NCI-H460 (cell line): ENCODE results near the gene TLK2. TPM values are rescaled to one million over a fixed set of nuclear protein-coding genes. Genes with fewer than 3 reads are reported as not detected.

ENCODE experiments used
- DNase-seq: peaks from one replicate; pipeline ENCODE4 v3.0.0-alpha.2; 2016; ENCODE audit warnings: low read depth; ENCODE audit errors: extremely low read depth
- small RNA-seq, 2 experiments: library from RNA; depleted of rRNA; stranded (forward); fragments of <200 nt; gene quantifications; one replicate each; pipeline ENCODE3, GENCODE V24; 2014
- total RNA-seq: library from RNA; depleted of rRNA; stranded (reverse); fragments of >200 nt; shearing (Covaris generic); gene quantifications from 2 replicates; pipeline ENCODE4 v1.2.3, GENCODE V29; 2014; rRNA removed

TLK2 gene
- total RNA-seq, 1 experiment from 2014 or later, result 46.7 TPM

DNA sequence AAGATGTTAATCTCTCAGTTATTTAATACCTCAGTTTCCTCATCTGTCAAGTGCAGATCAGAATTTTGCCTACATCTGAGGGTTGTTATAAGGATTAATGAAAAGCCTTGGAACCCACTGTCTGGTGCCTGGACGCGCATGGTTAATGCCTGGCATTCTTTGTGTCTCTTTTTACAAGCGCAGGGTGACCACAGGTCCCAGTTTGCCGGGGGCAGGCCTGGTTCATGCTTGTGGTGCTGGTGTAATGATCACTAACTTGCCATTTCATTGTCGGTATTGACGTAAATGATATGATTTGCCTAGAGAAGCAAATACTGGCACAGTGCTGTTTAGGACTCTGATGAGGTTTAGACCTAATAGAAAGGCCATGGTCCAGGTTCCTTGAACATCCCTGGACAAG is 172.0 kb downstream of the TLK2 start:
- no peak for DNase-seq

DNA sequence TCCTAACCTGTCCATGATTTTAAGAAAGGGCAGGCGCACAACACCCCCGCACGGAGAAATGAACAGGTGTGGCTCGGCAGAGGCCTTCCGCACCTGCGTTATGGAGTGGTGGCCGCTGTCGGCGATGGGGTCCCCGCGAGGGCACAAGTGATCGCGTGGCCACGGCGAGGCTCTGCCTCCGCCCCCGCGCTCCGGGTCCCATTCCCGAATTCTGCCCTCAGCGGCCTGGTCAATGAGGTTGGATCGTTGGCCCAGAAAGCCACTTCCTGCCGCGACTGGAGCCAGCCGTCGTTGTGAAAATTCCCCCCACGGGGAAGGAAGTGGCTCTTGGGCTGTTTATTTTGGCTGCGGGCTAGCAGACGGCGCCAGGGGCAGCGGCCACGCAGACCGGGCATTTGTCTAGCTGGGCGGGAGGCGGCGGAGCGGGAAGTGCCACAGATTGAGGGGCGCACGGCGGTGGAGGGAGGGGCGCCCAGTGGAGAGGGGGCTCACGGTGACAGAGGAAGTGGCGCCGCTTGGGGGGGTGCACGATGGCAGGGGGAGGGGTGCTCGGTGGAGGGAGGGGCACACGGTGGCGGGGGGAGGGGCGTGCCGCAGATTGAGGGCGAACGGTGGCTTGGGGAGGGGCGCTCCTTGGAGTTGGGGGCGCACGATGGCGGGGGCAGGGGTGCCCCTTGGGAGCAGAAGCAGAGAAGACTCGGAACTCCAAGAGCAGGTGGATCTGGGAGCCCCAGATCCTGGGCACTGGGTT is 173.8 kb downstream of the TLK2 start:
- DNase-seq, result peak; percentile 26

DNA sequence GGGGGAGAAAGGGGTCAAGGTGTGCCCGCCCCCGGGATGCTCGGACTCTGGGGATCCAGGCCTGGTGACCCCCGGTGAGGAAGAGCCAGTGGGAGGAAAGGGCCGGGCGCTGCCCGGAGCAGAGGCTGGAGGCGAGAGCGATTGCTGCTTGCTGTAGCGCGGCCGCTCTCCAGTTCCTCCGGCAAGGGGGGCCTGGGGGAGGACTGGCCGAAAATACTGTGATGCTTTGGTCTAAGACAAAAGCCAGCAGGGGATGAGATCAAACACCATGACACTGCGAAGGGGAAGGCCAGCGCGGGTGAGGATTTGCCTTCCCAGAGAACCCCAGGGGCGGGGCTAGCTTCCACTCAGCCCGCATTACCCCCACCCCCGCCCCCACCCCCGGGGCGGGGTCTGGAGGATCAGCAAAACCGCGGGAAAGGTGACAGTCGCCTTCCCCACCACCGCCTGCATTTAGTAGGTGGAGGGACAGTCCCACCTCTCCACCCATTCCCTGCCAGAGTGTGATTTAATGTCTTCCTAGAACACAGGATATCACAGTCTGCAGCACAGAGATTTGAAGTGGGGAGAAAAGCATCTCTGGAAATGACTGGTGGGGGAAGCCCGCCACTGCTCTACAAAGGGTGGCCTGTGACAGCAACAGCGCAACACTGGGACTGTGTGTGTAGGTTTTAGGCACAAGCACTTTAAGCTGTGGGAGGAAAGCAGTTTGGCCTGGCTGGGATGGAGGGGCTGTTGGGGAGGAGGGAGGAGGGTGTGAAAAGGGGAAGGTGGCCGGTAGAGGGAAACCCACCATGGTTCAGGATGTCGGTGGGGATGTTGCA is 174.6 kb downstream of the TLK2 start:
- DNase-seq, result peak; percentile 21

DNA sequence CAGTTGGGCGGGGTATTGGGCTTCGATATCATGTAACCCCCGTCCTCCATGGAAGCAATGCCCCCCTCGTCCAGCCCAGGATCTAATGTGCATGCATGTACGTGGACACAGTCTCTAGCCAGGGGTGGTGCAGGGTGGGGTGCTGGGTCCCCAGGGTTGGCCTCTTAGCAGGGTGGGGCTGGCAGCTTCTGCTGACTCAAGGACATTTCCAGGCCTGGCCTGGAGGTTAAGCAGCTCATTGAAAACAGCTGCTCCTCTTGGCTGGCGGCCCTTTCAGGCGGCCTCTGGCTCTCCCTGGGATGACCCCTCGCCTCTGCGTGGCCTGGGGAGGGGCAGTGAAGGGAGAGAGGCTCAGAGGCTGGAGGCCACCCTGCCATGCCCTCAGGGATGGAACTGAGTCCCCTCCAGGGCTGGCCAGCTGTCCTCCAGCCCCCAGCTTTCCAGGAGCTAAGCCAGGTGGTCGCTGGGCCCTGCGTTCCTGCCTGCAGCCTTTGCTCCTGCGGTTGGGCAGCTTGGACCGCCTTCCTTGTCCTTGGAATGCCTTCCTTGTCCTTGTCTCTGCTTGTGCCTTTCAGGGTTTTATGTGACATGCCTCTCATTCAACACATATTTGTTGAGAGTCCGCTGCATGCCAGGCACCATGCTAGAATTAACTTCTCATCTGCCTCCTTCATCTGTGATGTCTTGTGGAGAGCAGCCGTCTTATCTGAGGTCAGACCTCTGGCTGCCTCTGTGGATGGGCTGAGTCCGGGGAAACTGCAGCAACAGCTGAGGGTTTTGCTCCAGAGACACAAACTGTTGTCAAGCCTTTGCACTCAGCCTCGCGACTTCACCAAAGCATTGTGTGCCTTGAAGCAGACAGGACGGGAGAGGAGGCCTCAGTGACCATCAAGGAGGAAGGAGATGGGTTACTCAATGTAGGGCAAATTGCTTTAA is 175.5 kb downstream of the TLK2 start:
- DNase-seq, result no peak

DNA sequence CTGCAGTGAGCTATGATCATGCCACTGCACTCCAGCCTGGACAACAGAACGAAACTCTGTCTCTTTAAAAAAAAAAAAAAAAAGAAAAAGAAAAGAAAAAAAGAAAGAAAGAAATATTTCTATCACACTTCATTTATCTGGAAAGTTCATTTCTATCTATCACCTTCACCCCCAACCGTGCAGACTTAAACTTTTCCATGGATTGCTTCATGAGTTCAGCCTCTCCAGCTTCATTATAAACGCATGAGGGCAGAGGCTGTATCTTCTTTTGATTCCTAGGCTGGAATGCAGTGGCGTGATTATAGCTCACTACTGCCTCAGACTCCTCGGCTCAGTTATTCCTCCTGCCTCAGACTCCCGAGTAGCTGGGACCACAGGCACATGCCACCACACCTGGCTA is 177.0 kb downstream of the TLK2 start:
- DNase-seq, result no peak

DNA sequence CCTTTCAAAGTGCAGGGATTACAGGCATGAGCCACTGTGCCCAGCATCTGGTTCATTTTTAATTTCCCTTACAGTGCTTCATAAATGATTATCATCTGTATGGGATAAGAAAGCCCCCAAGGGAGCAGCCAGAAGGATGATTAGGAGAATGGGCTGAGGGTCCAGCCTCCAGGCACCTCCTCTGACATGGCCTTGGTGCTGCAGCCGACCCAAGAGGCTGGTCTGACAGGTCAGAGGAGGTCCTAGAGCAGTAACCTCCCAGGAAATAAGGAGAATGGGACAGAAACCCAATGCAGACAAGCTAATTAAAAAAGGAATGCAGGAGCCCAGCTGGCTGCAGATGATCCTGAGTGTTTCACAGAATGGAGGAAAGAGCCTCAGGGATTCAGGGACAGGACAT is 177.8 kb downstream of the TLK2 start:
- DNase-seq, result no peak

DNA sequence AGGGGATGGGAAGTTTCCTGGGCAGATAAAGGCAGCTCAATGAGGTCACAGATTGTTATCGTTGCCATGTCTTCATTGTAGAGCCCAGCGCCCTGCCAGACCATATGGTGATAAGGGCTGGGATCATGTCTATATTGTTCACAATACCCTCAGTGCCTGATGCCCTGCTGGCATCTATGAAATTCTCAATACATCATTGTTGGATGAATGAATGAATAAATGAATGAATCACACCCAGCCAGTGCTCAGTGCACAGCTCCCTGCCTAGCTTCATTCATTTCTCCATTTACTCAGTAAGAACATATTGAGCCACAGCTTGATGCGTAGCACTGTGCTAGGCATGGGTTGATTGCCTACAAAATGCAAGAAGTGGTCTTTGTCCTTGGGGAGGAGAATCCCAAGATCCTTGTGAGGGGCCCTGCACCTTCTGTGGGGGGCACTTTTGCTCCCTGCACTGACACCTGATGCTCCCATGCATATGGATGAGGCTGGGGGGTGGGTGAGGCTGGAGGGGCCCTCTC is 178.6 kb downstream of the TLK2 start:
- no peak for DNase-seq

DNA sequence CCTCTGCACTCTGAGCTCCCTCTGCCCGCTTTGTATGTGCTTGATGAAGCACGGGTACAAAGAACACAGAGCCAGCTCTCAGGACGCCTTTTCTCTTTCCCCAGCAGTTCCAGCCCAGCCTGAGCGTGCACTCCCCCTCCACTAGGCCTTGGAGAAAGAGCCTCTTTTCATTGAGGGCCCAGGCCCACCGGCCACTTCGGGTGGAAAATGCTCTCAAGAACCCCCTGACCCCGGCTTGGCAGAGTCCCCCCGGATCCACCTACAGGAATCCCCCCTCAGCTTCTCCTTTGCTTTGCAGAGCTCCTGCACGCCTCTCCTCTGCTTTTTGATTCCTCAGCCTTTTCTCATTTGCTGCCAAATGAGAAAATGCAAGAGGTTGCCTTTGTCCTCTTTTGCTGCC is 179.1 kb downstream of the TLK2 start:
- no peak for DNase-seq

DNA sequence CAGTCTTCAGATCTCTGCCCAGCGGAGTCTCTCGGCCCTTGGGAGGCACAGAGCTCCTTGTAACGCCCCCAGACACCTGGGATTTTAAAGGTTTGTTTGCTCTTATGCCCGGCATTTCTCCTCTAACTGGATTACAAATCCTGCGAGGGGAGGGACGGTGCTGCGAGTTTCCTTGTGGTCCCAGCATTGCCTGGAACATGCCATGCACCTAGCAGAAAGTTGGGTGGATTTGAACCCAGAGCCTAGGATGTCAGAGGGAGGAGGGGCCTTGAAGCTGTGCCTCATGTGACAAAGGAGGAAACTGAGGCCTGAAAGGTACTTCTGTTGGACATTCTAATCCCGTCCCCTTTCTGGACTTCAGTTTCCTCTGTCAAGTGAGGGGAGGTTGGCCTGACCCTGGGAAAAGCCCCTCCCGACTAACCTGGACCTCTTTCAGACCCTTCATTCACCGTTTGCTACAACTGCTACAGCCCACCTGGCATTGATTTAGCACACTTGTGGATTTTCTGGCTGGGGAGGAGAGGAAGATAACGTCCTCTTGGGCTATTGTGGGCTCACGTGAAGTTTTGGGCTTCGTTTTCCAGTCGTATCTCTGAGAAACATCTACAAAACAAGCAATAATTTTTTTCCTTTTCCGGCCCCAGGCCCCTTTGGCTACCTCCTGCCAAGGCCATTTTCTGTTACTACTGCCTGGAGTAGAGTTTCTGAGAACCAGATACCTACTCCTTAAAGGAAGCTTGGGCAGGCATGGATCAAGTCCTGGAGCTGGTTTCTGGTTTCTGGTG is 179.7 kb downstream of the TLK2 start:
- DNase-seq, result no peak

DNA sequence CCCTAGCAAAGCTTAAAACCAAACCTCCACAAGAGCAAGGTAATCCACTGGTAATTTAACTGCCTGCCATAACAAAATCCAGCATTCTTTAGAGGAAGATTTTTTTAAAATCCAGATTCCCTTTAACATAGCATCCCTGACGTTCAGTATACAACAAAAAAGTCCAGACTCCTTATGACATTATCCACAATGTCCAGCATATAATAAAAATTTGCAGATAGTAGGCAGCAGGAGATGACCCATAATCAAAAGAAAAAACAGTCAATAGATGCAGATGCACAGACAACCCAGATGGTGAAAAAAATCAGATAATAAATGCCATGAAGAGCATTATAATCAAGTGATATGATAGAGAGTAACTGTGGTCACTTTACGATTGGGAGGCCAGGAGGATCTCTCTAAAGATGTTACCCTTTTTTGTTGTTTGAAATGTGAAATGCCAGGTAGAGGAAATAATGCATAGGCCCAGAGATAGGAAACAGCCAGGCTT is 182.0 kb downstream of the TLK2 start:
- no peak for DNase-seq

DNA sequence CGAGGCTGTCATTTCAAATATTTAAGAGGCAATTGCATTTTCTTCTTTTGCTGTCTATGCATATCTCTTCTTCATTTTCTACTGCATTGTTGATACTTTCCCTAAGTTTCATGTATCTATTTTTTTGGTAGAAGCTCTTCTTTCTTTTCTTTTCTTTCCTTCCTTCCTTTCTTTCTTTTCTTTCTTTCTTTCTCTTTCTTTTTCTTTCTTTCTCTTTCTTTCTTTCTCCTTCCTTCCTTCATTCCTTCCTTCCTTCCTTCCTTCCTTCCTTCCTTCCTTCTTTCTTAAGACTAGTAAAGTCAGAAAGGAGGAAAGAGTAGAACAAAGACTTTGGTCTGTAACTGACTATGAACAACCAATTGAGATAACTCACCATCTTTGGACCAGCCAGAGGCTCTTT is 182.7 kb downstream of the TLK2 start:
- no peak for DNase-seq

DNA sequence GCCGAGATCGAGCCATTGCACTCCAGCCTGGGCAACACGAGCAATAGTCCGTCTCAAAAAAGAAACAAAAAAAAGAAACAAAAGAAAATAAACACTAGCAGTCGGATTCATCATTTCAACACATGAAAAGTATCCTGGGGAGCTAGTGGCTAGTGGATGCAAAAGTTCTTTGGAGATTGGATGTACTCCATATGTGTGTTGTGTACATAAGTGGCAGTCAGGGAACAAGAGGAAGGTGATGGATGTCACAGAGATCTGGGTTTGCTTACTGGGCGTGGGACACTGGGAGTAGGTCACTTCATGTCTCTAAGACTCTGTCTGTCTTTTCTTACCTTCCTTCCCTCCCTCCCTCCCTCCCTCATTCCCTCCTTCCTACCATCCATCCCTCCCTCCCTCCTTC is 184.2 kb downstream of the TLK2 start:
- no peak for DNase-seq

Small RNA genes within 50 kb of the gene (small RNA-seq; reads per million reads assigned to genes)
- gene RF00019, result 0 reads per million in 2 experiments

Other genes with a start within 250 kb of the TLK2 start
- gene EFCAB3, start 98.3 kb upstream of the TLK2 start, total RNA-seq, result not detected in 2 replicates
- gene METTL2A, start 54.9 kb upstream of the TLK2 start, total RNA-seq, result 31.8 and 37.6 TPM in 2 replicates
- gene MRC2, start 148.8 kb downstream of the TLK2 start, total RNA-seq, result 5.9 and 9.7 TPM in 2 replicates